SK-N-SH (cell line): ENCODE measurements around the gene HMOX2.

Source experiments
- CTCF ChIP-seq: fragments of 200-600 bp; sonication (generic); IDR thresholded peaks from 2 replicates; pipeline ENCODE4 v1.6.1; 2017; ENCODE audit warnings: antibody characterized with exemption, mild to moderate bottlenecking, moderate library complexity
- RAD21 ChIP-seq: IDR thresholded peaks from 2 replicates; pipeline ENCODE4 v1.6.1; 2012; ENCODE audit warnings: mild to moderate bottlenecking, low read length
- RFX5 ChIP-seq: IDR thresholded peaks from 2 replicates; pipeline ENCODE4 v1.6.1; 2012; ENCODE audit warnings: mild to moderate bottlenecking, improper control_type of control experiment, low read length

GRCh38 chr16:4514606-4515005, 38.4 kb downstream of the HMOX2 start:
- TF ChIP-seq RAD21 (no peak), RFX5 (no peak), CTCF (no peak)
